HepG2 (cell line): ENCODE measurements around the gene PLEKHG4. TPM values are rescaled to one million over a fixed set of nuclear protein-coding genes. Genes with fewer than 3 reads are reported as not detected.

Experiments
- BRD4 ChIP-seq: sonication (generic); formaldehyde crosslinking; IDR thresholded peaks from 2 replicates; pipeline ENCODE4 v1.4.0; 2020; ENCODE audit warnings: missing genetic modification reagents
- FOXM1 ChIP-seq: sonication (generic); formaldehyde crosslinking; IDR thresholded peaks from 2 replicates; pipeline ENCODE4 v1.5.0; 2020; ENCODE audit warnings: missing genetic modification reagents
- GPN1 ChIP-seq: sonication (generic); formaldehyde crosslinking; IDR thresholded peaks from 2 replicates; pipeline ENCODE4 v1.5.1; 2020; ENCODE audit warnings: missing genetic modification reagents, borderline replicate concordance
- HES4 ChIP-seq: sonication (generic); formaldehyde crosslinking; IDR thresholded peaks from 2 replicates; pipeline ENCODE4 v1.9.0; 2021; ENCODE audit warnings: mild to moderate bottlenecking, missing genetic modification reagents, borderline replicate concordance
- NFATC3 ChIP-seq: sonication (generic); formaldehyde crosslinking; IDR thresholded peaks from 2 replicates; pipeline ENCODE4 v1.5.1; 2020; ENCODE audit warnings: mild to moderate bottlenecking, missing genetic modification reagents
- NFKB2 ChIP-seq: sonication (generic); formaldehyde crosslinking; IDR thresholded peaks from 2 replicates; pipeline ENCODE4 v1.4.0; 2020; ENCODE audit warnings: missing genetic modification reagents, borderline replicate concordance
- NFYC ChIP-seq: IDR thresholded peaks from 2 replicates; pipeline ENCODE4 v1.6.1; 2016; ENCODE audit warnings: missing genetic modification reagents, missing compliant biosample characterization
- PRPF4 ChIP-seq: fragments of 200-400 bp; formaldehyde crosslinking; IDR thresholded peaks from 2 replicates; pipeline ENCODE4 v1.6.1; 2016; ENCODE audit warnings: low read length, low read depth; ENCODE audit not compliant: poor library complexity, severe bottlenecking
- REXO4 ChIP-seq: sonication (generic); formaldehyde crosslinking; IDR thresholded peaks from 2 replicates; pipeline ENCODE4 v1.8.0; 2022; ENCODE audit warnings: missing genetic modification reagents, mild to moderate bottlenecking, borderline replicate concordance
- SALL2 ChIP-seq: sonication (generic); formaldehyde crosslinking; IDR thresholded peaks from 2 replicates; pipeline ENCODE4 v1.8.1; 2023; ENCODE audit warnings: mild to moderate bottlenecking, missing genetic modification reagents, inconsistent platforms
- SCMH1 ChIP-seq: sonication (generic); formaldehyde crosslinking; IDR thresholded peaks from 2 replicates; pipeline ENCODE4 v1.9.0; 2021; ENCODE audit warnings: missing genetic modification reagents, mild to moderate bottlenecking, borderline replicate concordance
- SNRNP70 ChIP-seq: fragments of 200-400 bp; formaldehyde crosslinking; IDR thresholded peaks from 2 replicates; pipeline ENCODE4 v1.6.1; 2017; ENCODE audit warnings: mild to moderate bottlenecking, low read depth, low read length, moderate library complexity
- SPEN ChIP-seq: sonication (generic); formaldehyde crosslinking; IDR thresholded peaks from 2 replicates; pipeline ENCODE4 v1.5.1; 2020; ENCODE audit warnings: low read depth, mild to moderate bottlenecking, missing genetic modification reagents
- TCF7 ChIP-seq: sonication (generic); IDR thresholded peaks from 2 replicates; pipeline ENCODE4 v1.6.1; 2016; ENCODE audit warnings: antibody characterized with exemption, low read depth
- TEAD3 ChIP-seq: optimal IDR thresholded peaks from 2 replicates; pipeline ENCODE3; 2016; ENCODE audit warnings: borderline replicate concordance
- ZBTB1 ChIP-seq: sonication (generic); formaldehyde crosslinking; IDR thresholded peaks from 2 replicates; pipeline ENCODE4 v1.4.0; 2020; ENCODE audit warnings: missing genetic modification reagents, borderline replicate concordance
- ZFP36L1 ChIP-seq: sonication (generic); formaldehyde crosslinking; IDR thresholded peaks from 2 replicates; pipeline ENCODE4 v1.8.0; 2022; ENCODE audit warnings: mild to moderate bottlenecking, missing genetic modification reagents, moderate library complexity
- ZNF224 ChIP-seq: sonication (generic); formaldehyde crosslinking; IDR thresholded peaks from 2 replicates; pipeline ENCODE4 v1.5.0; 2020; ENCODE audit warnings: mild to moderate bottlenecking, missing genetic modification reagents
- ZNF230 ChIP-seq: sonication (generic); formaldehyde crosslinking; IDR thresholded peaks from 2 replicates; pipeline ENCODE4 v1.4.0; 2020; ENCODE audit warnings: mild to moderate bottlenecking, missing genetic modification reagents
- ZNF335 ChIP-seq: sonication (generic); formaldehyde crosslinking; IDR thresholded peaks from 2 replicates; pipeline ENCODE4 v1.4.0; 2020; ENCODE audit warnings: missing genetic modification reagents
- ZNF350 ChIP-seq: sonication (generic); formaldehyde crosslinking; IDR thresholded peaks from 2 replicates; pipeline ENCODE4 v1.4.0; 2020; ENCODE audit warnings: mild to moderate bottlenecking, low read depth, missing genetic modification reagents, borderline replicate concordance
- ZNF552 ChIP-seq: sonication (generic); formaldehyde crosslinking; IDR thresholded peaks from 2 replicates; pipeline ENCODE4 v1.9.0; 2022; ENCODE audit warnings: missing genetic modification reagents, mild to moderate bottlenecking, borderline replicate concordance
- ZNF580 ChIP-seq: IDR thresholded peaks from 2 replicates; pipeline ENCODE4 v1.6.1; 2016; ENCODE audit warnings: low read depth, borderline replicate concordance
- ZNF75D ChIP-seq: sonication (generic); formaldehyde crosslinking; IDR thresholded peaks from 2 replicates; pipeline ENCODE4 v1.8.1; 2023; ENCODE audit warnings: missing genetic modification reagents, mild to moderate bottlenecking, borderline replicate concordance
- polyA plus RNA-seq, 8 experiments: library from polyadenylated mRNA; depleted of rRNA in 3 of 8; stranded (reverse) in 7 of 8; unstranded in 1 of 8; fragments of >200 nt; fragmentation: Illumina TruSeq in 4 of 8; extraction: Trizol in 4 of 8; gene quantifications; 2 replicates each; pipeline versions ENCODE4 v1.2.1 to v1.2.3, GENCODE V29; 2011 to 2016; ENCODE audit warnings: low read depth in 4 of 8, missing spikeins in 1 of 8, mixed read lengths in 1 of 8; ENCODE audit not compliant: insufficient read depth in 1 of 8
- total RNA-seq, 5 experiments: library from RNA; depleted of rRNA; stranded (reverse); fragments of >200 nt; fragmentation: Illumina TruSeq; extraction: Trizol; gene quantifications; 2 replicates each; pipeline ENCODE4 v1.2.3, GENCODE V29; 2016; ENCODE audit warnings: low read depth in 1 of 5
- TF ChIP-seq, protein P1 (sequence below): sonication (generic); formaldehyde crosslinking; IDR thresholded peaks from 2 replicates; pipeline ENCODE4 v1.5.1; 2020; ENCODE audit warnings: missing genetic modification reagents, mild to moderate bottlenecking, borderline replicate concordance
- TF ChIP-seq, protein P2 (sequence below): sonication (generic); IDR thresholded peaks from 2 replicates; pipeline ENCODE4 v1.6.1; 2016; ENCODE audit warnings: low read depth, borderline replicate concordance
- TF ChIP-seq, protein P3 (sequence below): IDR thresholded peaks from 2 replicates; pipeline ENCODE4 v1.6.1; 2018; ENCODE audit warnings: missing genetic modification reagents

PLEKHG4 gene
- total and polyA plus RNA-seq, 2 of the 13 experiments (the other 11 are each of a cell fraction or from before 2014, with no cell fraction given) = 7.1 to 13.6 TPM

DNA sequence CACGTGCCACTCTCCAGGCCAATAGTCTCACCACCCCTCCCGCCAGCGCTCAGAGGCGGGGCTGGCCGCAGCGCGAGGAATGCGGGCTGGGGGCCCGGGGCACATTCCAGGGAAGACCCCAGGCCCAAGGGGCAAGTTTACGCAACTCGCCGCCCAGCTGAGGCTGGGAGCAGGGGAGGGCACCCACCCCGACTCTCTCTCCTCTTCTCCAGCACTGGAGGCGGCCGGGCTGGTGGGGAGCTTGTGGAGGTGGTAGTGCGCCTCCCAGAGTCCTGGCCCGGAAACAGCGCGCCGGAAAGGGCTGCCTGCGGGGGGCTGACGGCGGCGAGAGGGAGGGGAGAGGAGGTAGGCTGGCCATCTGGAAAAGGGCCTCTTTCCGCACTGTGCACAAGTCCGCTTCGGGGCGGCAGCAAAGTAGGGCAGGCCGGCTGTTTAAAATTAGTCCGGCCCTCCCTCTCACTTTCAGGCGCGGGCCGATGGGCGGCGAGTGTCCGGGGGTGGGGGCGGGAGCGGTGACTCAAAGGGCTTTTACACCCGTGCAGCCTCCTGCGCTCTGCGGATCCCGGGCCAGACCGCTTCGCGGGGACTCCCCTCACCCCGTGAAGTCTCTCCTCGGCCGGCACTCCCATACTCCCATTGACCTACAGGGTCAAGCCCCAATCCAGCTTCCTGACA lies 33.1 kb upstream of the PLEKHG4 start (continued):
- TF ChIP-seq PRPF4 (no peak), TEAD3 (peak; percentile 100), NFYC (CRISPR knock-in tag) (peak; percentile 68), NFATC3 (CRISPR knock-in tag) (0 out of 2 replicates have a peak, but pooled peaks have one; percentile 43), HES4 (CRISPR knock-in tag) (no peak), ZNF230 (CRISPR knock-in tag) (peak; percentile 74), ZFP36L1 (CRISPR knock-in tag) (no peak; the same call in 1 of the 2 replicates), BRD4 (peak; percentile 56), ZNF350 (CRISPR knock-in tag) (peak; percentile 90), SPEN (CRISPR knock-in tag) (peak; percentile 72), SNRNP70 (no peak), ZNF224 (CRISPR knock-in tag) (peak; percentile 99), ZNF335 (CRISPR knock-in tag) (no peak; the same call in none of the 2 replicates), SALL2 (CRISPR knock-in tag) (peak; percentile 89), ZBTB1 (no peak), NFKB2 (CRISPR knock-in tag) (peak; percentile 87; the same call in 1 of the 2 replicates), ZNF75D (CRISPR knock-in tag) (no peak), ZNF552 (CRISPR knock-in tag) (no peak; the same call in 1 of the 2 replicates), REXO4 (CRISPR knock-in tag) (no peak), ZNF580 (CRISPR knock-in tag) (peak; percentile 93), GPN1 (CRISPR knock-in tag) (no peak), TCF7 (no peak), SCMH1 (no peak), FOXM1 (no peak)
- TF ChIP-seq, protein P1, sequence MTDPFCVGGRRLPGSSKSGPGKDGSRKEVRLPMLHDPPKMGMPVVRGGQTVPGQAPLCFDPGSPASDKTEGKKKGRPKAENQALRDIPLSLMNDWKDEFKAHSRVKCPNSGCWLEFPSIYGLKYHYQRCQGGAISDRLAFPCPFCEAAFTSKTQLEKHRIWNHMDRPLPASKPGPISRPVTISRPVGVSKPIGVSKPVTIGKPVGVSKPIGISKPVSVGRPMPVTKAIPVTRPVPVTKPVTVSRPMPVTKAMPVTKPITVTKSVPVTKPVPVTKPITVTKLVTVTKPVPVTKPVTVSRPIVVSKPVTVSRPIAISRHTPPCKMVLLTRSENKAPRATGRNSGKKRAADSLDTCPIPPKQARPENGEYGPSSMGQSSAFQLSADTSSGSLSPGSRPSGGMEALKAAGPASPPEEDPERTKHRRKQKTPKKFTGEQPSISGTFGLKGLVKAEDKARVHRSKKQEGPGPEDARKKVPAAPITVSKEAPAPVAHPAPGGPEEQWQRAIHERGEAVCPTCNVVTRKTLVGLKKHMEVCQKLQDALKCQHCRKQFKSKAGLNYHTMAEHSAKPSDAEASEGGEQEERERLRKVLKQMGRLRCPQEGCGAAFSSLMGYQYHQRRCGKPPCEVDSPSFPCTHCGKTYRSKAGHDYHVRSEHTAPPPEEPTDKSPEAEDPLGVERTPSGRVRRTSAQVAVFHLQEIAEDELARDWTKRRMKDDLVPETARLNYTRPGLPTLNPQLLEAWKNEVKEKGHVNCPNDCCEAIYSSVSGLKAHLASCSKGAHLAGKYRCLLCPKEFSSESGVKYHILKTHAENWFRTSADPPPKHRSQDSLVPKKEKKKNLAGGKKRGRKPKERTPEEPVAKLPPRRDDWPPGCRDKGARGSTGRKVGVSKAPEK (CRISPR knock-in tag) = no peak
- TF ChIP-seq, protein P2, sequence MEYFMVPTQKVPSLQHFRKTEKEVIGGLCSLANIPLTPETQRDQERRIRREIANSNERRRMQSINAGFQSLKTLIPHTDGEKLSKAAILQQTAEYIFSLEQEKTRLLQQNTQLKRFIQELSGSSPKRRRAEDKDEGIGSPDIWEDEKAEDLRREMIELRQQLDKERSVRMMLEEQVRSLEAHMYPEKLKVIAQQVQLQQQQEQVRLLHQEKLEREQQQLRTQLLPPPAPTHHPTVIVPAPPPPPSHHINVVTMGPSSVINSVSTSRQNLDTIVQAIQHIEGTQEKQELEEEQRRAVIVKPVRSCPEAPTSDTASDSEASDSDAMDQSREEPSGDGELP = peak; percentile 99
- TF ChIP-seq, protein P3, sequence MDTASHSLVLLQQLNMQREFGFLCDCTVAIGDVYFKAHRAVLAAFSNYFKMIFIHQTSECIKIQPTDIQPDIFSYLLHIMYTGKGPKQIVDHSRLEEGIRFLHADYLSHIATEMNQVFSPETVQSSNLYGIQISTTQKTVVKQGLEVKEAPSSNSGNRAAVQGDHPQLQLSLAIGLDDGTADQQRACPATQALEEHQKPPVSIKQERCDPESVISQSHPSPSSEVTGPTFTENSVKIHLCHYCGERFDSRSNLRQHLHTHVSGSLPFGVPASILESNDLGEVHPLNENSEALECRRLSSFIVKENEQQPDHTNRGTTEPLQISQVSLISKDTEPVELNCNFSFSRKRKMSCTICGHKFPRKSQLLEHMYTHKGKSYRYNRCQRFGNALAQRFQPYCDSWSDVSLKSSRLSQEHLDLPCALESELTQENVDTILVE (CRISPR knock-in tag) = peak; percentile 80; the same call in 1 of the 2 replicates
